Mesothelial cell of epicardium (in vitro differentiated cells): ENCODE results near the gene SPEF1. TPM values are rescaled to one million over a fixed set of nuclear protein-coding genes. Genes with fewer than 3 reads are reported as not detected.

Experiments
- DNase-seq, 2 experiments: peaks; one replicate each; pipeline ENCODE4 v3.0.0; 2021; ENCODE audit warnings: low spot score in 2 of 2; ENCODE audit not compliant: unreplicated experiment in 2 of 2
- H3K27ac Mint-ChIP-seq: 2 replicates; pipeline ENCODE4 v1.8.0; 2021; ENCODE audit warnings: mixed read lengths
- H3K27me3 Mint-ChIP-seq: 2 replicates; pipeline ENCODE4 v1.8.0; 2021; ENCODE audit warnings: low read depth, mixed read lengths
- H3K36me3 Mint-ChIP-seq: 2 replicates; pipeline ENCODE4 v1.8.0; 2021; ENCODE audit warnings: mixed read lengths
- H3K4me1 Mint-ChIP-seq: 2 replicates; pipeline ENCODE4 v1.8.0; 2021; ENCODE audit warnings: mixed read lengths
- H3K4me3 Mint-ChIP-seq: 2 replicates; pipeline ENCODE4 v1.8.0; 2021; ENCODE audit warnings: mild to moderate bottlenecking, moderate library complexity, mixed read lengths
- H3K9me3 Mint-ChIP-seq: 2 replicates; pipeline ENCODE4 v1.8.0; 2021; ENCODE audit warnings: mixed read lengths
- total RNA-seq: library from RNA; stranded (reverse); gene quantifications from 3 replicates; pipeline ENCODE4 v1.2.1, GENCODE V29; 2021
- TF ChIP-seq, protein P1 (sequence below): fragments of 200-600 bp; sonication (generic); IDR thresholded peaks from one replicate; pipeline ENCODE4 v1.5.0; 2021; ENCODE audit warnings: antibody characterized with exemption; ENCODE audit not compliant: unreplicated experiment

SPEF1 gene
- total RNA-seq, 1 donor from 2014 or later = 0.40 TPM

DNA sequence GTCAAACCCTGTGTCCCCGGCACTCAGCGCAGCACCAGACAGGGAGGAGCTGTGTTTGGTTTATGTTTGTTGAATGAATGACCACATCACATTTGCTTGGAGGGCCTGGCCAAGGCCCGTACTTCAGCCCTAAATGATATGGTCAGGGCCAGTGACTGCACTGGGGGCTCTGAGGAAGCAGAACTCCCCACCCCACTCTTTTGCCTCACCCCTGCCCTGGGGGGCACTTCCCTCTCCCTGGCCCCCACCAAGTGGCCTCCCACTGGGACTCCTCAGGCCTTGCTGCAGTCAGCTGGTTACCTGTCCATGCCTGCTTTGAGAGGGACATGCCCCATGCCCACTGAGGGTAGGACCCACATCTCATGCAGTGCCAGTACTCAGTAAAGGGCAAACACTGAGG lies 16.6 kb downstream of the SPEF1 start:
- H3K36me3 Mint-ChIP-seq = no peaks in the 10 kb centered on the region
- H3K4me1 Mint-ChIP-seq = peaks cover 28% of the 10 kb centered on the region
- TF ChIP-seq, protein P1, sequence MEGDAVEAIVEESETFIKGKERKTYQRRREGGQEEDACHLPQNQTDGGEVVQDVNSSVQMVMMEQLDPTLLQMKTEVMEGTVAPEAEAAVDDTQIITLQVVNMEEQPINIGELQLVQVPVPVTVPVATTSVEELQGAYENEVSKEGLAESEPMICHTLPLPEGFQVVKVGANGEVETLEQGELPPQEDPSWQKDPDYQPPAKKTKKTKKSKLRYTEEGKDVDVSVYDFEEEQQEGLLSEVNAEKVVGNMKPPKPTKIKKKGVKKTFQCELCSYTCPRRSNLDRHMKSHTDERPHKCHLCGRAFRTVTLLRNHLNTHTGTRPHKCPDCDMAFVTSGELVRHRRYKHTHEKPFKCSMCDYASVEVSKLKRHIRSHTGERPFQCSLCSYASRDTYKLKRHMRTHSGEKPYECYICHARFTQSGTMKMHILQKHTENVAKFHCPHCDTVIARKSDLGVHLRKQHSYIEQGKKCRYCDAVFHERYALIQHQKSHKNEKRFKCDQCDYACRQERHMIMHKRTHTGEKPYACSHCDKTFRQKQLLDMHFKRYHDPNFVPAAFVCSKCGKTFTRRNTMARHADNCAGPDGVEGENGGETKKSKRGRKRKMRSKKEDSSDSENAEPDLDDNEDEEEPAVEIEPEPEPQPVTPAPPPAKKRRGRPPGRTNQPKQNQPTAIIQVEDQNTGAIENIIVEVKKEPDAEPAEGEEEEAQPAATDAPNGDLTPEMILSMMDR = no peak
- H3K27ac Mint-ChIP-seq = no peak overlapping the region
- DNase-seq = no peak
- no peak overlapping the region for H3K4me3 Mint-ChIP-seq
- H3K27me3 Mint-ChIP-seq = no peaks in the 10 kb centered on the region
- H3K9me3 Mint-ChIP-seq = no peaks in the 10 kb centered on the region

DNA sequence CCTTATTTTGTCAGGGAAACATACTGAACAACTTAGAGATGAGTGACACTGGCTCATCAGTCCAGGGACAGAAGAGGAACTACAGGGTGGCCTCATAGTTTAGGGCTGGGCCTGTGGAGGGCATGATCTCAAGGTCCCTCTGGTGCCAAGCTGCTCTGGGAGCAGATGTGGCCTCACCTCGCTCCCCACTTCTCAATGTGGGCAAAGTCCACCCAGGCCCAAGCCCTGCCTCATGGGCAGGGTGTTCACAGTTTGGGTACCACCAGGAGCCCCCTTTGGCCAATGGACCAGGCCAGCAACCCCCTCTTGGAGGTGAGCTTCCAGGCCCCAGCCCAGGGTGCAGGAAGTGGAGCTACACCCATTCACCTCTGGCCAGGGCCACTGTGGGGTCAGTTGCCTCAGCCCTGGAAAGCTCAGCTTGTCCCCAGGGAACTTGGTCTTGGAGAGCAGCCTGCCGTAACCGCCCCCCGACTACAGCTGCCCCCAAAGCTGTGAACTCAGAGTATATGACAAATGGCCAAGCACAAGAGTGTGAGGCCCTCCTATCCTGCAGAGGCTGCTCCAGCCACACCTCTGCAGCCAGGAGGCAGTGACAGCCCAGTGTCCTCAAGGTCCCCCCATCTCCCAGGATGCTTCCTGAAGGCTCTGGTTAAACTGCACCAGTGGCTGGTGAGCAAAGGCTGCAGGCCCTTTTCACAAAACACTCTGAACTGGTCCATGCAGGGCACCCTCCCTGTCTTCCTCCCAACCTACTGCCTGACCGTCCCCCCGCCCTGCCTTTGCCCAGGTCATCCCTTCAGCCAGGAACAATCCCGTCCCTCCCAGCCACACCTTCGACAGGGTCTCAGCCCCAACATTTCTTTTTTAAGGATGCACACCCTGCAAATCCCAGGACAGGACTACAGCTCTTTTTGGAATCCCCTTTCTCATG lies 17.3 kb downstream of the SPEF1 start:
- Mint-ChIP-seq H3K36me3 (no peaks in the 10 kb centered on the region), H3K9me3 (no peaks in the 10 kb centered on the region), H3K27ac (no peak overlapping the region), H3K4me3 (no peak overlapping the region), H3K4me1 (peaks cover 25% of the 10 kb centered on the region), H3K27me3 (no peaks in the 10 kb centered on the region)
- TF ChIP-seq, protein P1 = no peak
- DNase-seq = peak in 1 of 2 experiments; percentile 9

DNA sequence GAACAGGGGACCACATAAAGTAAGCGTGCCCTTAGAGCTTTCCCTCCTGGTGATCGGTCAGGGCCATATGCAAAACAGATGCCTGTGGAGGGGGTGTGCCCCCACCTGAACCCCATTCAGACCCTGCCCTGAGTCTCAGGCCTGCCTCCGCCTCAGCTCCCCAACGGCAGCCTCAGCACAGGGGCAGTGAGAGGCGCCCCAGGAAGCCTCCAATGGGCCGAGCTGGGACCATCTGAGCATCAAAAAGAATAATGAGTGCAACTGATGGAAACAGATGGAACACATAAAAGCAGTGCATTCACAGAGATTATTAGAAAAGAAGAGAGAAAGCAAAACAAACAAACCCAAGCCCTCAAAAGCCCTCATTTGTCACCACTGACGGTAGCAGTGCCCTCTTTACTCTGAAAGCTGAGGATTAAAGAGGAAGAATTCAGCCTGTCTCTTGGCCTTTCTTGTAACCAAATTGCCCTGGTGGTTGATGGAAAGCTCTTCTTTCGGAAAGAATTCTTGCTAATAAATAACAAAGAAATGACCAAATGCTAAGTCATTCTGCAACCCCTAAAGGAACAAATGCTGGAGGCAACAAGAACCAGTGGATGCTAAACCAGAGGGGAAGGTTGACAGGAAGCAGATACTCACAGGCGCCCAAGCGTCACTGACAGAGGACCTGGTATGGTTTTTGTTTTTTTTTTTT lies 20.4 kb downstream of the SPEF1 start:
- Mint-ChIP-seq H3K4me1 (peaks cover 6% of the 10 kb centered on the region), H3K4me3 (no peak overlapping the region), H3K27me3 (no peaks in the 10 kb centered on the region), H3K9me3 (no peaks in the 10 kb centered on the region), H3K36me3 (peaks cover 6% of the 10 kb centered on the region), H3K27ac (peak overlapping the region; percentile 26)
- peak in 1 of 2 experiments; percentile 8 for DNase-seq
- TF ChIP-seq, protein P1 = no peak

DNA sequence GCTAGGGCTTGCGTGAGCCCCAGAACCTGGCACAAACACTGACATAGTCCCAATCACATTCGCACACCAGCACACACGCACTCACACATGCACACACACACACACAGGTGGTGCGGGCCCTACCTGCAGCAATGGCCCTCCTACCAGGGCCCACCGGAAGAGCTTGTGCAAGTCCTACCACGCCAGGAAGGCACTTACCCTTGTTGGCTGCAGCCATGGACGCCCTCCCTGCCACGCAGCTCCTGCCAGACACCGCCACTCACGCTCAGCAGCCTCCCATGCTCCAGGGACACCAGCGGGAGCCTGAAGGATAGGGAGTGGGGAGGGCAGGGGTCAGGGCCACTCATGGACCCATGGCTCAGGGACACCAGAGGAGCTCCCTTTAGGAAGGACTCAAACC lies 21.4 kb downstream of the SPEF1 start:
- no peaks in the 10 kb centered on the region for H3K9me3 Mint-ChIP-seq

DNA sequence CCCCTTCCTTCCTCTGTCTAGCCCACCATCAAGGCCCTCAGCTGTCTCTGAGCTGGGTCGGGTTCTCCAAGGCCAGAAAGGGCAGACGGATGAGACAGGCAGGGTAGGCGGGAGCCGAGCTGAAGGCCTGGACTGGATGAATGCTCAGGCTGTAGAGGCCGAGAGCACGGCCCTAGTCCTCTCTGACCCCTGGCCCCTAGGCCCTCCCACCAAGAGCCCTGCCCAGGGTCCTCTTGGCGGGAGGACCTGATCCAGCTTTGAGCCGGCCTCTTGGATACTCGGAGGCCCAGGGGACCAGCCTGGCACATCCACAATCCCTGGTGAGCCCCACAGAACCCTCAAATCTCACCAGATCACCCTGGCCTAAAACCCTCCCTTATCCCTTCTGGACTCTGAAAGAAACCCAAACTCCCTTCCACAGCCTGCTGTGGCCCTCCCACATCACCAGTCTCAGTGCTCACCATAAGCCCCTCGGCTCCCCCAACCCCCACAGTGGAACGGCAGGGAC lies 21.9 kb downstream of the SPEF1 start:
- Mint-ChIP-seq H3K27me3 (no peaks in the 10 kb centered on the region), H3K4me3 (no peak overlapping the region), H3K9me3 (no peaks in the 10 kb centered on the region), H3K4me1 (peaks cover 6% of the 10 kb centered on the region), H3K27ac (no peak overlapping the region), H3K36me3 (peaks cover 6% of the 10 kb centered on the region)
- TF ChIP-seq, protein P1 = no peak
- DNase-seq = no peak

More for the DNA sequence above, 21.4 kb downstream of the SPEF1 start:
- peaks cover 6% of the 10 kb centered on the region for H3K36me3 Mint-ChIP-seq
- H3K27ac Mint-ChIP-seq = no peak overlapping the region
- no peak for DNase-seq
- TF ChIP-seq, protein P1 = no peak
- no peaks in the 10 kb centered on the region for H3K27me3 Mint-ChIP-seq
- H3K4me3 Mint-ChIP-seq = no peak overlapping the region
- H3K4me1 Mint-ChIP-seq = peaks cover 6% of the 10 kb centered on the region
